GM20000 (cell line): ENCODE results near the gene AANAT.

Experiments used
- DNase-seq: peaks from one replicate; pipeline ENCODE4 v3.0.0; 2012; ENCODE audit warnings: low spot score
- CTCF ChIP-seq: IDR thresholded peaks from 2 replicates; pipeline ENCODE4 v1.5.1; 2012; ENCODE audit warnings: mild to moderate bottlenecking, control low read depth; ENCODE audit errors: extremely low read depth, missing control alignments

The AANAT gene

GRCh38 chr17:76492123-76492988 lies 25.0 kb downstream of the AANAT start:
- DNase-seq: peak; percentile 65

GRCh38 chr17:76492989-76493501 lies 25.6 kb downstream of the AANAT start:
- no peak for TF ChIP-seq CTCF
- DNase-seq: peak; percentile 71

More at GRCh38 chr17:76492123-76492988, 25.0 kb downstream of the AANAT start:
- no peak for TF ChIP-seq CTCF

GRCh38 chr17:76493505-76494167 lies 26.2 kb downstream of the AANAT start:
- no peak for TF ChIP-seq CTCF
- DNase-seq: no peak

GRCh38 chr17:76495663-76496400 lies 28.4 kb downstream of the AANAT start:
- TF ChIP-seq CTCF: no peak
- no peak for DNase-seq

GRCh38 chr17:76496464-76496863 lies 29.1 kb downstream of the AANAT start:
- peak; percentile 50 for DNase-seq
- no peak for TF ChIP-seq CTCF

GRCh38 chr17:76497699-76497978 lies 30.2 kb downstream of the AANAT start:
- no peak for TF ChIP-seq CTCF
- DNase-seq: no peak
